ENCODE results near the gene DGKH.

GRCh38 chr13:42112864-42113263, 64.4 kb downstream of the DGKH start:
- TF ChIP-seq CTCF (IDR thresholded peaks at IDR 0.05) (no peak), POLR2A (IDR thresholded peaks at IDR 0.05) (no peak)

All from body of pancreas (tissue), 4 donors.